ENCODE data around the gene LOXHD1. TPM values are rescaled to one million over a fixed set of nuclear protein-coding genes. Genes with fewer than 3 reads are reported as not detected.

Gene LOXHD1
- total and polyA plus RNA-seq, 10 of the 15 experiments (the other 5 are each of a cell fraction or from before 2014, with no cell fraction given) = not detected

- TF ChIP-seq CUX1 (IDR thresholded peaks at IDR 0.05; ENCODE audit: insufficient replicate concordance, low read depth, low read length) (no peak), ZNF24 (IDR thresholded peaks at IDR 0.05) (no peak), KDM1A (IDR thresholded peaks at IDR 0.05; ENCODE audit: borderline replicate concordance) (no peak)
Observed at GRCh38 chr18:46668694-46669093, 11.7 kb upstream of the LOXHD1 start (continued).

- ChIA-PET POLR2A (no interaction called here), CTCF (interaction anchor here (2.3 kb wide), 1 partner anchor 10 kb away, joined by 9 read pairs; no protein-coding TSS in a partner anchor), RAD21 (ENCODE audit: unreplicated experiment) (no interaction called here), SMC1A (ENCODE audit: uncharacterized antibody, unreplicated experiment) (no interaction called here)
- Histone ChIP-seq H3K27ac (ENCODE audit: control insufficient read depth, insufficient read depth) (no peak overlapping the region), H3K4me1 (ENCODE audit: control insufficient read depth, insufficient read depth, low read length) (no peaks in the 10 kb centered on the region), H3K9ac (ENCODE audit: control insufficient read depth, insufficient read depth, low read length) (no peak overlapping the region), H3K36me3 (ENCODE audit: control insufficient read depth in 2 of 2, insufficient read depth in 2 of 2, low read length in 1 of 2) (no peaks in the 10 kb centered on the region), H3K27me3 (replicated peaks in 1 of 2; ENCODE audit: control insufficient read depth in 2 of 2, insufficient read depth in 2 of 2, low read length in 1 of 2) (no peaks in the 10 kb centered on the region), H3K9me3 (replicated peaks; ENCODE audit: control insufficient read depth, insufficient read depth, low read length) (no peaks in the 10 kb centered on the region), H2AFZ (ENCODE audit: control insufficient read depth, low read depth, low read length) (no peak overlapping the region), H3K4me2 (ENCODE audit: control insufficient read depth, insufficient read depth) (no peak overlapping the region), H3K4me3 (no peak overlapping the region), H4K20me1 (ENCODE audit: control insufficient read depth, insufficient read depth) (no peaks in the 10 kb centered on the region), H3K79me2 (ENCODE audit: control insufficient read depth, insufficient read depth, low read length) (no peaks in the 10 kb centered on the region)
- ATAC-seq (no peak), FAIRE-seq (no peak), DNase-seq (ENCODE audit: low read depth, low spot score) (no peak)
- WGBS (ENCODE audit: insufficient coverage, insufficient replicate concordance, low lambda C conversion rate, missing lambda C conversion rate) = 38% methylated on average over 11 of the region's 11 CpGs
- intact Hi-C loops (cut with micrococcal nuclease; ENCODE audit: unreplicated experiment) (no loop called here), in situ Hi-C loops (cut with MboI) (no loop called here)
- BruUV-seq (replicated peaks) = no TSS peak
- TF ChIP-seq POLR2AphosphoS5 (IDR thresholded peaks at IDR 0.05; ENCODE audit: low read length) (no peak), BCL3 (IDR thresholded peaks at IDR 0.05; ENCODE audit: borderline replicate concordance, insufficient read depth, low read depth, low read length, poor library complexity, severe bottlenecking) (no peak), ELK1 (IDR thresholded peaks at IDR 0.05; ENCODE audit: low read depth, low read length) (no peak), MEF2A (IDR thresholded peaks at IDR 0.05; ENCODE audit: insufficient read depth, low read depth, low read length) (no peak), MTA3 (IDR thresholded peaks at IDR 0.05; ENCODE audit: borderline replicate concordance, low read length) (no peak), RELA (IDR thresholded peaks at IDR 0.05; ENCODE audit: borderline replicate concordance, partially characterized antibody) (no peak), NFIC (IDR thresholded peaks at IDR 0.05; ENCODE audit: low read depth, low read length) (no peak), CEBPZ (IDR thresholded peaks at IDR 0.05; ENCODE audit: low read depth, low read length) (no peak)
Observed at GRCh38 chr18:46668135-46668534, 11.1 kb upstream of the LOXHD1 start.

Measured in GM12878 (cell line).